HCT116 (cell line): ENCODE measurements around the gene APBA2.

ENCODE experiments used
- FOSL1 ChIP-seq: IDR thresholded peaks from 2 replicates; pipeline ENCODE4 v1.6.1; 2012; ENCODE audit warnings: low read depth
- JUND ChIP-seq: IDR thresholded peaks from 2 replicates; pipeline ENCODE4 v1.6.1; 2012
- POLR2A ChIP-seq: IDR thresholded peaks from 2 replicates; pipeline ENCODE4 v1.7.0; 2011; ENCODE audit warnings: borderline replicate concordance; ENCODE audit not compliant: insufficient read depth, insufficient read length; ENCODE audit errors: extremely low read depth
- POLR2AphosphoS5 ChIP-seq: IDR thresholded peaks from 2 replicates; pipeline ENCODE4 v1.6.1; 2011; ENCODE audit warnings: mild to moderate bottlenecking, low read depth, low read length, moderate library complexity
- SP1 ChIP-seq: IDR thresholded peaks from 2 replicates; pipeline ENCODE4 v1.6.1; 2012; ENCODE audit warnings: low read depth
- ZBTB33 ChIP-seq: IDR thresholded peaks from 2 replicates; pipeline ENCODE4 v1.6.1; 2011; ENCODE audit warnings: mild to moderate bottlenecking, low read length, moderate library complexity; ENCODE audit not compliant: insufficient replicate concordance; ENCODE audit errors: extremely low read depth
- TF ChIP-seq, protein P1 (sequence below), 3 experiments: fragments of 200-600 bp in 1 of 3; sonication (generic) in 1 of 3; IDR thresholded peaks in 2 of 3; conservative IDR thresholded peaks in 1 of 3; 2 replicates each; pipeline ENCODE4 v1.5.1; 2012 to 2017; ENCODE audit warnings: low read depth in 2 of 3, low read length in 2 of 3, antibody characterized with exemption in 1 of 3, borderline replicate concordance in 1 of 3, control low read depth in 1 of 3, mild to moderate bottlenecking in 1 of 3, mixed read lengths in 1 of 3, mixed run types in 1 of 3, moderate library complexity in 1 of 3; ENCODE audit not compliant: insufficient read depth in 1 of 3
- TF ChIP-seq, protein P2 (sequence below): IDR thresholded peaks from 2 replicates; pipeline ENCODE4 v1.6.1; 2012

- TF ChIP-seq, protein P1, sequence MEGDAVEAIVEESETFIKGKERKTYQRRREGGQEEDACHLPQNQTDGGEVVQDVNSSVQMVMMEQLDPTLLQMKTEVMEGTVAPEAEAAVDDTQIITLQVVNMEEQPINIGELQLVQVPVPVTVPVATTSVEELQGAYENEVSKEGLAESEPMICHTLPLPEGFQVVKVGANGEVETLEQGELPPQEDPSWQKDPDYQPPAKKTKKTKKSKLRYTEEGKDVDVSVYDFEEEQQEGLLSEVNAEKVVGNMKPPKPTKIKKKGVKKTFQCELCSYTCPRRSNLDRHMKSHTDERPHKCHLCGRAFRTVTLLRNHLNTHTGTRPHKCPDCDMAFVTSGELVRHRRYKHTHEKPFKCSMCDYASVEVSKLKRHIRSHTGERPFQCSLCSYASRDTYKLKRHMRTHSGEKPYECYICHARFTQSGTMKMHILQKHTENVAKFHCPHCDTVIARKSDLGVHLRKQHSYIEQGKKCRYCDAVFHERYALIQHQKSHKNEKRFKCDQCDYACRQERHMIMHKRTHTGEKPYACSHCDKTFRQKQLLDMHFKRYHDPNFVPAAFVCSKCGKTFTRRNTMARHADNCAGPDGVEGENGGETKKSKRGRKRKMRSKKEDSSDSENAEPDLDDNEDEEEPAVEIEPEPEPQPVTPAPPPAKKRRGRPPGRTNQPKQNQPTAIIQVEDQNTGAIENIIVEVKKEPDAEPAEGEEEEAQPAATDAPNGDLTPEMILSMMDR (IDR thresholded peaks at IDR 0.05 in 2 of 3, conservative IDR thresholded peaks at IDR 0.05 in 1 of 3; ENCODE audit: borderline replicate concordance in 1 of 3, insufficient read depth in 1 of 3, low read depth in 2 of 3, low read length in 2 of 3), result no peak
- TF ChIP-seq, protein P2, sequence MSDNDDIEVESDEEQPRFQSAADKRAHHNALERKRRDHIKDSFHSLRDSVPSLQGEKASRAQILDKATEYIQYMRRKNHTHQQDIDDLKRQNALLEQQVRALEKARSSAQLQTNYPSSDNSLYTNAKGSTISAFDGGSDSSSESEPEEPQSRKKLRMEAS, result no peak
- TF ChIP-seq ZBTB33 (no peak), POLR2A (no peak), POLR2AphosphoS5 (no peak), JUND (no peak), SP1 (no peak), FOSL1 (no peak)
Measured at GRCh38 chr15:28932361-28932760, 46.6 kb downstream of the APBA2 start.
